Measurements from ENCODE around the gene LRIT3.

The LRIT3 gene

DNA sequence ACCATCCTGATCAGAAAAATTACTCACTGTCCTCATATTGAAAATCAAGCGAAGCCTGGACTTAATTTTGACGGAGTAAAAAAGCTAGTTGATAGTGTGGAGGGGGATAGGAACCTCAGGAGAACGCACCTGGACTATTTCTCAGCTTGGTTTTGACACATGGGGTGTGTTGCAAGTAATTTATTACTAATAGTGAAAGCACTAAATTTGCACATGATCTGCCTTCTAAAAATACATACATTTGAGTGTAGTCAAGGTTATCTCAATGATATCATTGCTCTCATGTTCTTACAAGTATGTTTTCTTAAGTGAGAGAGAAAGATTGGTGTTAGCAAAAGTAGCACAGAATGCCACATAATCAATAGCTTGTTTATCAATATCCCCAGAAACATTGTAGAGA is 29.5 kb downstream of the LRIT3 start:
- no peak for ATAC-seq
- TF ChIP-seq, protein P1, sequence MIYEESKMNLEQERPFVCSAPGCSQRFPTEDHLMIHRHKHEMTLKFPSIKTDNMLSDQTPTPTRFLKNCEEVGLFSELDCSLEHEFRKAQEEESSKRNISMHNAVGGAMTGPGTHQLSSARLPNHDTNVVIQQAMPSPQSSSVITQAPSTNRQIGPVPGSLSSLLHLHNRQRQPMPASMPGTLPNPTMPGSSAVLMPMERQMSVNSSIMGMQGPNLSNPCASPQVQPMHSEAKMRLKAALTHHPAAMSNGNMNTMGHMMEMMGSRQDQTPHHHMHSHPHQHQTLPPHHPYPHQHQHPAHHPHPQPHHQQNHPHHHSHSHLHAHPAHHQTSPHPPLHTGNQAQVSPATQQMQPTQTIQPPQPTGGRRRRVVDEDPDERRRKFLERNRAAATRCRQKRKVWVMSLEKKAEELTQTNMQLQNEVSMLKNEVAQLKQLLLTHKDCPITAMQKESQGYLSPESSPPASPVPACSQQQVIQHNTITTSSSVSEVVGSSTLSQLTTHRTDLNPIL (CRISPR knock-in tag; IDR thresholded peaks at IDR 0.05; ENCODE audit: low read depth): no peak
- TF ChIP-seq ZC3H10 (CRISPR knock-in tag; IDR thresholded peaks at IDR 0.05) (no peak), TOX (CRISPR knock-in tag; IDR thresholded peaks at IDR 0.05; ENCODE audit: borderline replicate concordance) (no peak), ZNF565 (CRISPR knock-in tag; conservative IDR thresholded peaks at IDR 0.05; ENCODE audit: low read depth) (no peak), ISL1 (CRISPR knock-in tag; IDR thresholded peaks at IDR 0.05) (no peak), ZFP3 (CRISPR knock-in tag; IDR thresholded peaks at IDR 0.05) (no peak), OSR1 (CRISPR knock-in tag; IDR thresholded peaks at IDR 0.05) (no peak), CSDC2 (CRISPR knock-in tag; IDR thresholded peaks at IDR 0.05) (no peak), ZFP30 (CRISPR knock-in tag; IDR thresholded peaks at IDR 0.05) (no peak), ZNF70 (CRISPR knock-in tag; IDR thresholded peaks at IDR 0.05) (no peak), PPARA (CRISPR knock-in tag; IDR thresholded peaks at IDR 0.05; ENCODE audit: borderline replicate concordance) (no peak), BACH2 (CRISPR knock-in tag; IDR thresholded peaks at IDR 0.05; ENCODE audit: borderline replicate concordance) (no peak), ZNF8 (CRISPR knock-in tag; IDR thresholded peaks at IDR 0.05) (no peak), TCF4 (CRISPR knock-in tag; IDR thresholded peaks at IDR 0.05; ENCODE audit: borderline replicate concordance) (no peak)
- TF ChIP-seq, protein P2, sequence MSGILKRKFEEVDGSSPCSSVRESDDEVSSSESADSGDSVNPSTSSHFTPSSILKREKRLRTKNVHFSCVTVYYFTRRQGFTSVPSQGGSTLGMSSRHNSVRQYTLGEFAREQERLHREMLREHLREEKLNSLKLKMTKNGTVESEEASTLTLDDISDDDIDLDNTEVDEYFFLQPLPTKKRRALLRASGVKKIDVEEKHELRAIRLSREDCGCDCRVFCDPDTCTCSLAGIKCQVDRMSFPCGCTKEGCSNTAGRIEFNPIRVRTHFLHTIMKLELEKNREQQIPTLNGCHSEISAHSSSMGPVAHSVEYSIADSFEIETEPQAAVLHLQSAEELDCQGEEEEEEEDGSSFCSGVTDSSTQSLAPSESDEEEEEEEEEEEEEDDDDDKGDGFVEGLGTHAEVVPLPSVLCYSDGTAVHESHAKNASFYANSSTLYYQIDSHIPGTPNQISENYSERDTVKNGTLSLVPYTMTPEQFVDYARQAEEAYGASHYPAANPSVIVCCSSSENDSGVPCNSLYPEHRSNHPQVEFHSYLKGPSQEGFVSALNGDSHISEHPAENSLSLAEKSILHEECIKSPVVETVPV (CRISPR knock-in tag; IDR thresholded peaks at IDR 0.05): no peak
- TF ChIP-seq, protein P3, sequence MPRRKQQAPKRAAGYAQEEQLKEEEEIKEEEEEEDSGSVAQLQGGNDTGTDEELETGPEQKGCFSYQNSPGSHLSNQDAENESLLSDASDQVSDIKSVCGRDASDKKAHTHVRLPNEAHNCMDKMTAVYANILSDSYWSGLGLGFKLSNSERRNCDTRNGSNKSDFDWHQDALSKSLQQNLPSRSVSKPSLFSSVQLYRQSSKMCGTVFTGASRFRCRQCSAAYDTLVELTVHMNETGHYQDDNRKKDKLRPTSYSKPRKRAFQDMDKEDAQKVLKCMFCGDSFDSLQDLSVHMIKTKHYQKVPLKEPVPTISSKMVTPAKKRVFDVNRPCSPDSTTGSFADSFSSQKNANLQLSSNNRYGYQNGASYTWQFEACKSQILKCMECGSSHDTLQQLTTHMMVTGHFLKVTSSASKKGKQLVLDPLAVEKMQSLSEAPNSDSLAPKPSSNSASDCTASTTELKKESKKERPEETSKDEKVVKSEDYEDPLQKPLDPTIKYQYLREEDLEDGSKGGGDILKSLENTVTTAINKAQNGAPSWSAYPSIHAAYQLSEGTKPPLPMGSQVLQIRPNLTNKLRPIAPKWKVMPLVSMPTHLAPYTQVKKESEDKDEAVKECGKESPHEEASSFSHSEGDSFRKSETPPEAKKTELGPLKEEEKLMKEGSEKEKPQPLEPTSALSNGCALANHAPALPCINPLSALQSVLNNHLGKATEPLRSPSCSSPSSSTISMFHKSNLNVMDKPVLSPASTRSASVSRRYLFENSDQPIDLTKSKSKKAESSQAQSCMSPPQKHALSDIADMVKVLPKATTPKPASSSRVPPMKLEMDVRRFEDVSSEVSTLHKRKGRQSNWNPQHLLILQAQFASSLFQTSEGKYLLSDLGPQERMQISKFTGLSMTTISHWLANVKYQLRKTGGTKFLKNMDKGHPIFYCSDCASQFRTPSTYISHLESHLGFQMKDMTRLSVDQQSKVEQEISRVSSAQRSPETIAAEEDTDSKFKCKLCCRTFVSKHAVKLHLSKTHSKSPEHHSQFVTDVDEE (CRISPR knock-in tag; IDR thresholded peaks at IDR 0.05): no peak

DNA sequence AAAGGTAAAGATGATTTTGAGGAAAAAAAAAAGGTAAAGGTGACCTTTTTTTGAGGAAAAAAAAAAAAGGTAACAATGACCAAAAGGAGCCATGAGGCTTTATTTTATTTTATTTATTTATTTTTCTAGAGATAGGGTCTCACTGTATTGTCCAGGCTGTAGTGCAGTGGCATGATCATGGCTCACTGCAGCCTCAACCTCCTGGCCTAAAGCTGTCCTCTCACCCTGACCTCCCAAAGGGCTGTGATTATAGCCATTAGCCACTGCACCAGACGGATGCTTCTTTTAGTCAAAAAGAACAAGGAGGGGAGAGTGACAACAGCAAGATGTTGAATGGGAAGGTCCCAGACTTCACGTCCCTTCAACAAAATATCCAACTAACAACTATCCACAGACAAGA is 30.4 kb downstream of the LRIT3 start:
- ATAC-seq: no peak

More for the DNA sequence above, 30.4 kb downstream of the LRIT3 start:
- TF ChIP-seq, protein P4, sequence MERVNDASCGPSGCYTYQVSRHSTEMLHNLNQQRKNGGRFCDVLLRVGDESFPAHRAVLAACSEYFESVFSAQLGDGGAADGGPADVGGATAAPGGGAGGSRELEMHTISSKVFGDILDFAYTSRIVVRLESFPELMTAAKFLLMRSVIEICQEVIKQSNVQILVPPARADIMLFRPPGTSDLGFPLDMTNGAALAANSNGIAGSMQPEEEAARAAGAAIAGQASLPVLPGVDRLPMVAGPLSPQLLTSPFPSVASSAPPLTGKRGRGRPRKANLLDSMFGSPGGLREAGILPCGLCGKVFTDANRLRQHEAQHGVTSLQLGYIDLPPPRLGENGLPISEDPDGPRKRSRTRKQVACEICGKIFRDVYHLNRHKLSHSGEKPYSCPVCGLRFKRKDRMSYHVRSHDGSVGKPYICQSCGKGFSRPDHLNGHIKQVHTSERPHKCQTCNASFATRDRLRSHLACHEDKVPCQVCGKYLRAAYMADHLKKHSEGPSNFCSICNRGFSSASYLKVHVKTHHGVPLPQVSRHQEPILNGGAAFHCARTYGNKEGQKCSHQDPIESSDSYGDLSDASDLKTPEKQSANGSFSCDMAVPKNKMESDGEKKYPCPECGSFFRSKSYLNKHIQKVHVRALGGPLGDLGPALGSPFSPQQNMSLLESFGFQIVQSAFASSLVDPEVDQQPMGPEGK (CRISPR knock-in tag; IDR thresholded peaks at IDR 0.05; ENCODE audit: borderline replicate concordance): no peak
- no peak for TF ChIP-seq GLIS3 (CRISPR knock-in tag; IDR thresholded peaks at IDR 0.05)
- TF ChIP-seq TCF4 (CRISPR knock-in tag; IDR thresholded peaks at IDR 0.05; ENCODE audit: borderline replicate concordance): no peak
- TF ChIP-seq RARB (CRISPR knock-in tag; IDR thresholded peaks at IDR 0.05): no peak
- TF ChIP-seq ZNF70 (CRISPR knock-in tag; IDR thresholded peaks at IDR 0.05): no peak
- TF ChIP-seq ZFP30 (CRISPR knock-in tag; IDR thresholded peaks at IDR 0.05): no peak
- TF ChIP-seq TOX (CRISPR knock-in tag; IDR thresholded peaks at IDR 0.05; ENCODE audit: borderline replicate concordance): no peak
- TF ChIP-seq SNAI2 (CRISPR knock-in tag; IDR thresholded peaks at IDR 0.05): no peak
- TF ChIP-seq ESRRG (CRISPR knock-in tag; IDR thresholded peaks at IDR 0.05): no peak
- no peak for TF ChIP-seq ISL1 (CRISPR knock-in tag; IDR thresholded peaks at IDR 0.05)
- no peak for TF ChIP-seq OSR1 (CRISPR knock-in tag; IDR thresholded peaks at IDR 0.05)
- TF ChIP-seq ZFP3 (CRISPR knock-in tag; IDR thresholded peaks at IDR 0.05): no peak
- no peak for TF ChIP-seq ZNF8 (CRISPR knock-in tag; IDR thresholded peaks at IDR 0.05)
- TF ChIP-seq, protein P5, sequence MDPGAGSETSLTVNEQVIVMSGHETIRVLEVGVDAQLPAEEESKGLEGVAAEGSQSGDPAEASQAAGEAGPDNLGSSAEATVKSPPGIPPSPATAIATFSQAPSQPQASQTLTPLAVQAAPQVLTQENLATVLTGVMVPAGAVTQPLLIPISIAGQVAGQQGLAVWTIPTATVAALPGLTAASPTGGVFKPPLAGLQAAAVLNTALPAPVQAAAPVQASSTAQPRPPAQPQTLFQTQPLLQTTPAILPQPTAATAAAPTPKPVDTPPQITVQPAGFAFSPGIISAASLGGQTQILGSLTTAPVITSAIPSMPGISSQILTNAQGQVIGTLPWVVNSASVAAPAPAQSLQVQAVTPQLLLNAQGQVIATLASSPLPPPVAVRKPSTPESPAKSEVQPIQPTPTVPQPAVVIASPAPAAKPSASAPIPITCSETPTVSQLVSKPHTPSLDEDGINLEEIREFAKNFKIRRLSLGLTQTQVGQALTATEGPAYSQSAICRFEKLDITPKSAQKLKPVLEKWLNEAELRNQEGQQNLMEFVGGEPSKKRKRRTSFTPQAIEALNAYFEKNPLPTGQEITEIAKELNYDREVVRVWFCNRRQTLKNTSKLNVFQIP (CRISPR knock-in tag; IDR thresholded peaks at IDR 0.05; ENCODE audit: borderline replicate concordance, low read depth): no peak
- TF ChIP-seq, protein P1 (CRISPR knock-in tag; IDR thresholded peaks at IDR 0.05; ENCODE audit: low read depth): no peak
- TF ChIP-seq, protein P3 (CRISPR knock-in tag; IDR thresholded peaks at IDR 0.05): no peak

Measured in SK-N-SH treated with all-trans-retinoic acid at 6 μM for 48 hours (cell line).